HepG2 (cell line): ENCODE results near the gene FGFR3. TPM values are rescaled to one million over a fixed set of nuclear protein-coding genes. Genes with fewer than 3 reads are reported as not detected.

Experiments
- BORCS8-MEF2B ChIP-seq: sonication (generic); formaldehyde crosslinking; IDR thresholded peaks from 2 replicates; pipeline ENCODE4 v1.8.0; 2022; ENCODE audit warnings: mild to moderate bottlenecking, missing genetic modification reagents
- EHMT2 ChIP-seq: fragments of 200-600 bp; sonication (generic); IDR thresholded peaks from 2 replicates; pipeline ENCODE4 v1.7.0; 2017; ENCODE audit warnings: antibody characterized with exemption, low read depth, low read length, borderline replicate concordance
- FOXP1 ChIP-seq, 2 experiments: fragments of 450-650 bp in 1 of 2; IDR thresholded peaks; 2 replicates each; pipeline ENCODE4 v1.6.1; 2017 to 2018; ENCODE audit warnings: antibody characterized with exemption in 1 of 2
- HIC2 ChIP-seq: sonication (generic); formaldehyde crosslinking; IDR thresholded peaks from 2 replicates; pipeline ENCODE4 v1.9.0; 2022; ENCODE audit warnings: low read depth, missing genetic modification reagents
- HOXD1 ChIP-seq: sonication (generic); formaldehyde crosslinking; IDR thresholded peaks from 2 replicates; pipeline ENCODE4 v1.5.0; 2020; ENCODE audit warnings: missing genetic modification reagents
- KLF6 ChIP-seq: IDR thresholded peaks from 2 replicates; pipeline ENCODE4 v1.8.0; 2016; ENCODE audit warnings: missing biosample characterization, missing genetic modification reagents
- MED1 ChIP-seq: sonication (generic); formaldehyde crosslinking; IDR thresholded peaks from 2 replicates; pipeline ENCODE4 v1.4.0; 2020; ENCODE audit warnings: missing genetic modification reagents
- MEIS2 ChIP-seq: sonication (generic); formaldehyde crosslinking; IDR thresholded peaks from 2 replicates; pipeline ENCODE4 v1.9.0; 2021; ENCODE audit warnings: mild to moderate bottlenecking, missing genetic modification reagents
- POLR2A ChIP-seq, 2 experiments: IDR thresholded peaks; 2 replicates each; pipeline ENCODE4 v1.6.1; 2011; ENCODE audit warnings: low read depth in 2 of 2, low read length in 2 of 2, mild to moderate bottlenecking in 1 of 2, moderate library complexity in 1 of 2; ENCODE audit not compliant: insufficient read depth in 1 of 2
- RFX5 ChIP-seq: IDR thresholded peaks from 2 replicates; pipeline ENCODE4 v1.6.1; 2011; ENCODE audit warnings: low read depth, low read length, improper control_type of control experiment
- ZFX ChIP-seq: sonication (generic); formaldehyde crosslinking; IDR thresholded peaks from 2 replicates; pipeline ENCODE4 v1.4.0; 2020; ENCODE audit warnings: mild to moderate bottlenecking, low read depth, missing genetic modification reagents, moderate library complexity
- ZNF263 ChIP-seq: sonication (generic); formaldehyde crosslinking; IDR thresholded peaks from 2 replicates; pipeline ENCODE4 v1.4.0; 2020; ENCODE audit warnings: missing genetic modification reagents
- ZSCAN20 ChIP-seq: sonication (generic); formaldehyde crosslinking; IDR thresholded peaks from 2 replicates; pipeline ENCODE4 v1.4.0; 2020; ENCODE audit warnings: missing genetic modification reagents, mild to moderate bottlenecking, borderline replicate concordance
- polyA plus RNA-seq, 8 experiments: library from polyadenylated mRNA; depleted of rRNA in 3 of 8; stranded (reverse) in 7 of 8; unstranded in 1 of 8; fragments of >200 nt; fragmentation: Illumina TruSeq in 4 of 8; extraction: Trizol in 4 of 8; gene quantifications; 2 replicates each; pipeline versions ENCODE4 v1.2.1 to v1.2.3, GENCODE V29; 2011 to 2016; ENCODE audit warnings: low read depth in 4 of 8, missing spikeins in 1 of 8, mixed read lengths in 1 of 8; ENCODE audit not compliant: insufficient read depth in 1 of 8
- total RNA-seq, 5 experiments: library from RNA; depleted of rRNA; stranded (reverse); fragments of >200 nt; fragmentation: Illumina TruSeq; extraction: Trizol; gene quantifications; 2 replicates each; pipeline ENCODE4 v1.2.3, GENCODE V29; 2016; ENCODE audit warnings: low read depth in 1 of 5
- TF ChIP-seq, protein P1 (sequence below): sonication (generic); formaldehyde crosslinking; IDR thresholded peaks from 2 replicates; pipeline ENCODE4 v1.5.1; 2020; ENCODE audit warnings: mild to moderate bottlenecking, missing genetic modification reagents, moderate library complexity
- TF ChIP-seq, protein P2 (sequence below): sonication (generic); formaldehyde crosslinking; IDR thresholded peaks from 2 replicates; pipeline ENCODE4 v1.5.0; 2020; ENCODE audit warnings: missing genetic modification reagents
- TF ChIP-seq, protein P3 (sequence below): sonication (generic); formaldehyde crosslinking; IDR thresholded peaks from 2 replicates; pipeline ENCODE4 v1.4.0; 2020; ENCODE audit warnings: mild to moderate bottlenecking, missing genetic modification reagents
- TF ChIP-seq, protein P4 (sequence below): IDR thresholded peaks from 2 replicates; pipeline ENCODE4 v1.6.1; 2016; ENCODE audit warnings: mild to moderate bottlenecking
- TF ChIP-seq, protein P5 (sequence below): sonication (generic); formaldehyde crosslinking; IDR thresholded peaks from 2 replicates; pipeline ENCODE4 v1.4.0; 2020; ENCODE audit warnings: missing genetic modification reagents

The FGFR3 gene
- total and polyA plus RNA-seq, 2 of the 13 experiments (the other 11 are each of a cell fraction or from before 2014, with no cell fraction given) = 103 to 109 TPM

- TF ChIP-seq, protein P1, sequence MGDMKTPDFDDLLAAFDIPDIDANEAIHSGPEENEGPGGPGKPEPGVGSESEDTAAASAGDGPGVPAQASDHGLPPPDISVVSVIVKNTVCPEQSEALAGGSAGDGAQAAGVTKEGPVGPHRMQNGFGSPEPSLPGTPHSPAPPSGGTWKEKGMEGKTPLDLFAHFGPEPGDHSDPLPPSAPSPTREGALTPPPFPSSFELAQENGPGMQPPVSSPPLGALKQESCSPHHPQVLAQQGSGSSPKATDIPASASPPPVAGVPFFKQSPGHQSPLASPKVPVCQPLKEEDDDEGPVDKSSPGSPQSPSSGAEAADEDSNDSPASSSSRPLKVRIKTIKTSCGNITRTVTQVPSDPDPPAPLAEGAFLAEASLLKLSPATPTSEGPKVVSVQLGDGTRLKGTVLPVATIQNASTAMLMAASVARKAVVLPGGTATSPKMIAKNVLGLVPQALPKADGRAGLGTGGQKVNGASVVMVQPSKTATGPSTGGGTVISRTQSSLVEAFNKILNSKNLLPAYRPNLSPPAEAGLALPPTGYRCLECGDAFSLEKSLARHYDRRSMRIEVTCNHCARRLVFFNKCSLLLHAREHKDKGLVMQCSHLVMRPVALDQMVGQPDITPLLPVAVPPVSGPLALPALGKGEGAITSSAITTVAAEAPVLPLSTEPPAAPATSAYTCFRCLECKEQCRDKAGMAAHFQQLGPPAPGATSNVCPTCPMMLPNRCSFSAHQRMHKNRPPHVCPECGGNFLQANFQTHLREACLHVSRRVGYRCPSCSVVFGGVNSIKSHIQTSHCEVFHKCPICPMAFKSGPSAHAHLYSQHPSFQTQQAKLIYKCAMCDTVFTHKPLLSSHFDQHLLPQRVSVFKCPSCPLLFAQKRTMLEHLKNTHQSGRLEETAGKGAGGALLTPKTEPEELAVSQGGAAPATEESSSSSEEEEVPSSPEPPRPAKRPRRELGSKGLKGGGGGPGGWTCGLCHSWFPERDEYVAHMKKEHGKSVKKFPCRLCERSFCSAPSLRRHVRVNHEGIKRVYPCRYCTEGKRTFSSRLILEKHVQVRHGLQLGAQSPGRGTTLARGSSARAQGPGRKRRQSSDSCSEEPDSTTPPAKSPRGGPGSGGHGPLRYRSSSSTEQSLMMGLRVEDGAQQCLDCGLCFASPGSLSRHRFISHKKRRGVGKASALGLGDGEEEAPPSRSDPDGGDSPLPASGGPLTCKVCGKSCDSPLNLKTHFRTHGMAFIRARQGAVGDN (CRISPR knock-in tag) = peak; percentile 79
- TF ChIP-seq, protein P2, sequence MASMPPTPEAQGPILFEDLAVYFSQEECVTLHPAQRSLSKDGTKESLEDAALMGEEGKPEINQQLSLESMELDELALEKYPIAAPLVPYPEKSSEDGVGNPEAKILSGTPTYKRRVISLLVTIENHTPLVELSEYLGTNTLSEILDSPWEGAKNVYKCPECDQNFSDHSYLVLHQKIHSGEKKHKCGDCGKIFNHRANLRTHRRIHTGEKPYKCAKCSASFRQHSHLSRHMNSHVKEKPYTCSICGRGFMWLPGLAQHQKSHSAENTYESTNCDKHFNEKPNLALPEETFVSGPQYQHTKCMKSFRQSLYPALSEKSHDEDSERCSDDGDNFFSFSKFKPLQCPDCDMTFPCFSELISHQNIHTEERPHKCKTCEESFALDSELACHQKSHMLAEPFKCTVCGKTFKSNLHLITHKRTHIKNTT (CRISPR knock-in tag) = no peak
- TF ChIP-seq ZSCAN20 (CRISPR knock-in tag) (0 out of 2 replicates have a peak, but pooled peaks have one; percentile 35), MEIS2 (CRISPR knock-in tag) (peak; percentile 49), KLF6 (CRISPR knock-in tag) (0 out of 2 replicates have a peak, but pooled peaks have one; percentile 44), RFX5 (no peak), ZFX (CRISPR knock-in tag) (0 out of 2 replicates have a peak, but pooled peaks have one; percentile 7), FOXP1 (IDR thresholded peaks at IDR 0.05) (no peak), FOXP1 (CRISPR knock-in tag; IDR thresholded peaks at IDR 0.05) (no peak), EHMT2 (no peak), ZNF263 (CRISPR knock-in tag) (peak; percentile 98), HOXD1 (CRISPR knock-in tag) (peak; percentile 37; the same call in 1 of the 2 replicates), BORCS8-MEF2B (CRISPR knock-in tag) (0 out of 2 replicates have a peak, but pooled peaks have one; percentile 12), MED1 (CRISPR knock-in tag) (peak; percentile 43; the same call in 1 of the 2 replicates), HIC2 (peak; percentile 87), POLR2A (IDR thresholded peaks at IDR 0.05; ENCODE audit: insufficient read depth in 1 of 2, low read depth in 2 of 2, low read length in 2 of 2) (no peak)
- TF ChIP-seq, protein P3, sequence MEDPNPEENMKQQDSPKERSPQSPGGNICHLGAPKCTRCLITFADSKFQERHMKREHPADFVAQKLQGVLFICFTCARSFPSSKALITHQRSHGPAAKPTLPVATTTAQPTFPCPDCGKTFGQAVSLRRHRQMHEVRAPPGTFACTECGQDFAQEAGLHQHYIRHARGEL = no peak
- TF ChIP-seq, protein P4, sequence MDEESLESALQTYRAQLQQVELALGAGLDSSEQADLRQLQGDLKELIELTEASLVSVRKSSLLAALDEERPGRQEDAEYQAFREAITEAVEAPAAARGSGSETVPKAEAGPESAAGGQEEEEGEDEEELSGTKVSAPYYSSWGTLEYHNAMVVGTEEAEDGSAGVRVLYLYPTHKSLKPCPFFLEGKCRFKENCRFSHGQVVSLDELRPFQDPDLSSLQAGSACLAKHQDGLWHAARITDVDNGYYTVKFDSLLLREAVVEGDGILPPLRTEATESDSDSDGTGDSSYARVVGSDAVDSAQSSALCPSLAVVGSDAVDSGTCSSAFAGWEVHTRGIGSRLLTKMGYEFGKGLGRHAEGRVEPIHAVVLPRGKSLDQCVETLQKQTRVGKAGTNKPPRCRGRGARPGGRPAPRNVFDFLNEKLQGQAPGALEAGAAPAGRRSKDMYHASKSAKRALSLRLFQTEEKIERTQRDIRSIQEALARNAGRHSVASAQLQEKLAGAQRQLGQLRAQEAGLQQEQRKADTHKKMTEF (CRISPR knock-in tag) = peak; percentile 22; the same call in 1 of the 2 replicates
- TF ChIP-seq, protein P5, sequence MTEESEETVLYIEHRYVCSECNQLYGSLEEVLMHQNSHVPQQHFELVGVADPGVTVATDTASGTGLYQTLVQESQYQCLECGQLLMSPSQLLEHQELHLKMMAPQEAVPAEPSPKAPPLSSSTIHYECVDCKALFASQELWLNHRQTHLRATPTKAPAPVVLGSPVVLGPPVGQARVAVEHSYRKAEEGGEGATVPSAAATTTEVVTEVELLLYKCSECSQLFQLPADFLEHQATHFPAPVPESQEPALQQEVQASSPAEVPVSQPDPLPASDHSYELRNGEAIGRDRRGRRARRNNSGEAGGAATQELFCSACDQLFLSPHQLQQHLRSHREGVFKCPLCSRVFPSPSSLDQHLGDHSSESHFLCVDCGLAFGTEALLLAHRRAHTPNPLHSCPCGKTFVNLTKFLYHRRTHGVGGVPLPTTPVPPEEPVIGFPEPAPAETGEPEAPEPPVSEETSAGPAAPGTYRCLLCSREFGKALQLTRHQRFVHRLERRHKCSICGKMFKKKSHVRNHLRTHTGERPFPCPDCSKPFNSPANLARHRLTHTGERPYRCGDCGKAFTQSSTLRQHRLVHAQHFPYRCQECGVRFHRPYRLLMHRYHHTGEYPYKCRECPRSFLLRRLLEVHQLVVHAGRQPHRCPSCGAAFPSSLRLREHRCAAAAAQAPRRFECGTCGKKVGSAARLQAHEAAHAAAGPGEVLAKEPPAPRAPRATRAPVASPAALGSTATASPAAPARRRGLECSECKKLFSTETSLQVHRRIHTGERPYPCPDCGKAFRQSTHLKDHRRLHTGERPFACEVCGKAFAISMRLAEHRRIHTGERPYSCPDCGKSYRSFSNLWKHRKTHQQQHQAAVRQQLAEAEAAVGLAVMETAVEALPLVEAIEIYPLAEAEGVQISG (CRISPR knock-in tag) = peak; percentile 49; the same call in 1 of the 2 replicates
These were observed 39.3 kb upstream of the FGFR3 start (continued) for GRCh38 chr4:1753697-1754311.
